NCI-H524 (cell line): Measurements from ENCODE around the gene PNKD.
"Not testable (repeated sequence)": the region's sequence is repeated elsewhere in the genome, so short reads cannot be mapped to it uniquely, and the experiment has no call there.

Experiments
- DNase-seq, 2 experiments: peaks; one replicate each; lab custom pipeline; 2025; lab: John Stamatoyannopoulos, UW

The PNKD gene

GRCh38 chr2:218291318-218292047 is 21.2 kb downstream of the PNKD start:
- no peak for DNase-seq

DNA sequence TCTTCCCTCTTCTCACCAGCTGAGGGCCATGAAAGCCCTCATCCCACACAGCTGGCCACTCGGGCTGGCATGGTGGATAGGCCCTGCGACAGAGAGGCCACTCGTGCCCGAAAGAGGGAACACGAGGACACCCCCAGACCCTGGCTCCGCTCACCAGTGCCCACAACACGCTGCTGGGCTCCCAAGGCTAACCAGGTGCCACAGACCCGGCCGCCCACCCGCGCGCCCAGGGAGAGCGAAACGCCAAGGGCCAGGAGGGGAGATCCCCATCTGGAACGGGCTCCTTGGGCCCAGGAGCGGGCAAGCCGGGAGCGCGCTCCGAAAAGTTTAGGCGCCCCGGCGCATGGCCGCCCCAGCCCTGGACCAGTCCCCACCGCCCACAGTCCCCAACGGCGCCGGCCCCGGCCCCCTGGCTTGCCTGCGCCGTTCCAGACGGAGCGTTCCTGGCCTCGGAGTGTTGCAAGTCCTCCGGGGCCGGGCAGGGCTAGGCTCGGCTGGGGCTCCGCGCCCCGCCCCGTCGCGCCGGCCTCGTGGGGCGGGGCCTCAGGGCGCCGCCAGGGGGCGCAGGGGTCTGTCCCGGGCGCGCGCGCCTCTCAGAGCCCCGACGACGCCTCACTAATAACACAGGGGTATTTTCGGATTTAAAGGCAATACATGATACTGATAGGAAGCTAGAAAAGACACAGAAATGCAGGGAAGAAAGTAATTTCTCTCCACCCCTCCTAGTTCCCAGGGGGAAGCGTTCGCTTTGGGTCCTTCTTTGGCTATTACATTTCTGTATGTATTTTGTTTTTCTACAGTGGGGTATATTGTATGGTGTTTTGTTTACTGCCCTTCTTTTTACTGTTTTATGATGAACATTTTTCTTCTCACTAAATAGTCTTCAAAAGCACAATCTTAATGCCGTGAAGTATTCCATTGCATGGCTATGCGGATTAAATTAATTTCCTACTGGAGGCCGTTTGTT is 22.0 kb downstream of the PNKD start, which contains the start of gene TMBIM1:
TSS of gene TMBIM1 (minus strand) at position 456 of the 967 bp plus-strand sequence. CDS start 10,362 bp downstream, outside the sequence.
- DNase-seq: peak in 1 of 2 experiments; percentile 61

DNA sequence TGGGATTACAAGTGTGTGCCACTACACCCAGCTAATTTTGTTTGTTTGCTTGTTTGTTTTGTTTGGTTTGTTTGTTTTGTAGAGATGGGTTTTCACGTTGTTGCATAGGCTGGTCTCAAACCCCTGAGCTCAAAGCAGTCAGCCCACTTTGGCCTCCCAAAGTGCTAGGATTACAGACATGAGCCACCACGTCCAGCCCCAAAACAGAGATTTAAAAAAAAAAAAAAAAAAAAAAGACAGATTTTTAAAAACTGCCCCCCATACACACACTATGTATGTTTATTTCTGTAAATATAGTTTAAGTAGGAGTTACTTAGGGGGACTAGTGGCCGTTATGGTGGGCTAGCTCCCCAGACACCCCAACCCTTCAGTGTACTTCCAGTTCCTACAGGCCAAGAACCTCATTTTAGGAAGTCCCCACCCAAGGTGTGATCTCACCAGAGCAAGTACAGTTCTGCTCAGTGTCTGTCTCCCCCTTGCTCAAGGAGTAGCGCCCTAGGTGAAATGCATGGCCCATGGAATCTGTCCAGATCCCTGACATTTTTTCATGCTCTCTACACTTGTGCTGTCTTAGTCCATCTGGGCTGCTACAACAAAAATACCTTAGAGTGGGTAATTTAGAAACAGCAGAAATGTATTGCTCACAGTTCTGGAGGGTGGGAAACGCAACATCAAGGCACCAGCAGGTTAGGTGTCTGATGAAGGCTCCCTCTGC is 23.6 kb downstream of the PNKD start:
- no peak for DNase-seq

DNA sequence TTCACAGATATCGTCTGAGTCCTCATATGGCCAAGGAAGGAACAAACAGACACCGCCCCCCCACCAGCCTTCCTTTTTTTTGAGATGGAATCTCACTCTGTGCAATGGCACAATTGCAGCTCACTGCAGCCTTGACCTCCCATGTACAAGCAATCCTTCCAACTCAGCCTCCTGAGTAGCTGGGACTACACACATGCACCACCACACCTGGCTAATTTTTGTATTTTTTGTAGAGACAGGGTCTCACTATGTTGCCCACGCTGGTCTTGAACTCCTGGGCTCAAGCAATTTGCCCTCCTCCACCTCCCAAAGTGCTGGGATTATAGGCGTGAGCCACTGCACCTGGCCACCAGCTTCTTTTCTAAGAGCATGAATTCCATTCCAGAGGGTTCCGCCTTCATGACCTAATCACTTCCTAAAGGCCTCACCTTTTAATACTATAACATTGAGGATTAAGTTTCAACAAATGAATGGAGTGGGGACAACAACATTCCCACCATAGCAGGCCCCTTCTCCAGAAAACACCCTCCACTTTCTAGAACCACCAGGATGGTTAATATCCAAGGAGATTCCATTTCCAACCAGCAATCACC is 24.2 kb downstream of the PNKD start:
- no peak for DNase-seq

DNA sequence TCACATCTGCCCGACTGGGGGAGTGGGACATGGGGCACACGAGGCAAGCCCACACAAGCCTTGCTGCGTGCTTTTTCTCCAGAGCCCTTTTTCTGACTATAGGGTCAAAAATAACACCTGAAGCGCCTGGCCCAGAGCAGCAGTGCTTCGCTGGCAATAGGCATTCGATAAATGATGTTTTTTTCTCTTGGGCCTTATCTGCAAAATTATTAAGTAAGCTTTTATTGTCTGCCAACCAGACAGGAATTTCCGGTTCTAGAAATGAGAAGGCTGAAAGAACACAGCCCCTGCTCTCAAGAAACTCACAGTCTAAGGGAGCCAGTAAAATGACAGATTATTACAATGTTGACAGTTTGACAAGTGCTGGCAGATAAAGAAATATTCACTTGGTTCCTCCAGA is 24.7 kb downstream of the PNKD start:
- no peak for DNase-seq

DNA sequence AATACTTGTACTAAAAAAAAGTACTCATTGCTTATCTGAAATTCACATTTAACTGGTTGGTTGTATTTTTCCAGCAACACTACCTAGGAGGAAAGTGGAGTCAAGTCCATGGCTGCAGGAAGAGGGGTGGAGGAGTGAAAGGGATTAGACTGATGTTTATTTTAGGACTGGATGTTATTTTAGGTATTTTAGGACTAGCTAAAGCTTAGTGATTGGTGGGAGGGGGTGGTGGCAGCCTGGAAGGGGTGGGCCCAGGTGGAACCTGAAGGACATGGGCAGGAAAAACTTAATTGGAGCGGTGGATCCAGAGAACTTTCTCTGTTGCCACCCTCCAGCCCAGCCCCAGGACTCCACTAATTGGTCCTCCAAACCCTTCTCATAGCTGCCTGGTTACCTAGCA is 25.9 kb downstream of the PNKD start:
- no peak for DNase-seq

DNA sequence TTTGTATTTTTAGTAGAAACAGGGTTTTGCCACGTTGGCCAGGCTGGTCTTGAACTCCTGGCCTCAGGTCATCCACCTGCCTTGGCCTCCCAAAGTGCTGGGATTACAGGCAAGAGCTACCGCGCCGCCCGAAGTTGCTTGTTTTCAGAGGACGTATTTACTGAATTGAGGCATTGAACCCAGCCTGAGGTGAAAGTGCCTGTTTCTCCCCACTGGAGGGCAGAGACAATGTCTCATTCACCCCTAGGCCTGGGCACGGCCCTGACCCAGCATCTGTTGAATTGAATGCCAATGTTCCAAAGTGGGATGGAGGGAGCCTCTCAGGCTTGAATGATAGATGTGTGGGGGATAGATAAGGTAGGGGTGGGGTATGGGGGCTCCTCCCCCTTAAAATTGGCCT is 26.5 kb downstream of the PNKD start:
- DNase-seq: no peak

GRCh38 chr2:218298314-218298875 is 28.1 kb downstream of the PNKD start:
- DNase-seq: no peak

DNA sequence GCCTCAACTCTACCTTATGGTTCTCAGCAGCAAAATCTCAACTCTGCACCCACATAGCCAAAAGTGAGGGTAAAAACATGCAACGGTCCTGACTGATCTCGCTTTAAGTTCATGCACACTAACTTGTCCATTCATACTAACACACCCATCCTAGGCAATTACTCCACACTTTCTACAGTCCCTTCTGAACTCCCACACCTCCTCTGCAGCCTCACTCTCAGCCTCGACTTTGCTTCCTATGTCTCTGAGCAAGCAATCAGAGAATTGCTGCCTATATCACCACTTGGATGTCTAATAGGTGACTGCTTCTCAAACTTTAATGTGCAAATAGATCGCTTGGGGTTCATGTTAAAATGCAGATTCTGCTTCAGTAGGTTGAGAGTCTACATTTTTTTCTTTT is 29.8 kb downstream of the PNKD start:
- no peak for DNase-seq

- DNase-seq: peak; percentile 47 to 87
Observed at GRCh38 chr2:218301176-218301819, 31.0 kb downstream of the PNKD start.

- DNase-seq: no peak
Observed at GRCh38 chr2:218305383-218305782, 35.1 kb downstream of the PNKD start.

DNA sequence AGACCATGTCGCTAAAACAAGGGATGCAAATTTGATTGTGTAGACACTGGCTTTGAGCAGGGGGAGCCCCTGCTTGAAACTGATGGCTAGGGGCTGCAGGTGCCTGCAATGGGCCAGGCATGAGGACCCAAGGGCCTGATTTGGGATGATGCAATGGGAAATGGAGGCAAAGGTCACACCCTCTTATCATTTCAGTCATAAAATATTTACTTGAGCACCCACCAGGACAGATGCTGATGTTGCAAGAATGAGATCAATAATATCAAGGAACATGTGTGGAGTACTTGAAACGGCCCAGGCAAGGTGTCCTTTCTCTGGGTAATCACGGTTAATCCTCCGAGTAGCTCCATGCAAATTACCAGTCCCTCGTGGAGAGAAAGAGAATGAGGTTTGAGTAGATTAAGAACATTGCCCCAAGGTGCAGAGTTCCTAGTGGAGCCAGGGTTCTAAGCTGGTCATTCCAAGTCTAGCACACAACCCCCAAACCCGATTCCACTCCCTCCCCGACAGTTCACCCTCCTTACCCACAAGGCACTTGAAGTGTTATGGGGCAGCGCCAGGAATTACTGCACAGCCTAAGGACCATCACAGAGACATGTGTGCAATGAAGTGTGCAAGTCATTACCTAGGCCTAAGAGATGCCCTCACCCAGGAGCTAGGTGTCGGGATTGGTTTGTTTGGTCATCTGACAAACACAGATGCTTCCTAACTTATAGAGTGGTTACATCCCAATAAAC is 36.0 kb downstream of the PNKD start:
- DNase-seq: peak in 1 of 2 experiments; percentile 38

GRCh38 chr2:218307415-218308090 is 37.2 kb downstream of the PNKD start:
- DNase-seq: no peak

- no peak for DNase-seq
Observed at GRCh38 chr2:218310853-218311540, 40.7 kb downstream of the PNKD start.

DNA sequence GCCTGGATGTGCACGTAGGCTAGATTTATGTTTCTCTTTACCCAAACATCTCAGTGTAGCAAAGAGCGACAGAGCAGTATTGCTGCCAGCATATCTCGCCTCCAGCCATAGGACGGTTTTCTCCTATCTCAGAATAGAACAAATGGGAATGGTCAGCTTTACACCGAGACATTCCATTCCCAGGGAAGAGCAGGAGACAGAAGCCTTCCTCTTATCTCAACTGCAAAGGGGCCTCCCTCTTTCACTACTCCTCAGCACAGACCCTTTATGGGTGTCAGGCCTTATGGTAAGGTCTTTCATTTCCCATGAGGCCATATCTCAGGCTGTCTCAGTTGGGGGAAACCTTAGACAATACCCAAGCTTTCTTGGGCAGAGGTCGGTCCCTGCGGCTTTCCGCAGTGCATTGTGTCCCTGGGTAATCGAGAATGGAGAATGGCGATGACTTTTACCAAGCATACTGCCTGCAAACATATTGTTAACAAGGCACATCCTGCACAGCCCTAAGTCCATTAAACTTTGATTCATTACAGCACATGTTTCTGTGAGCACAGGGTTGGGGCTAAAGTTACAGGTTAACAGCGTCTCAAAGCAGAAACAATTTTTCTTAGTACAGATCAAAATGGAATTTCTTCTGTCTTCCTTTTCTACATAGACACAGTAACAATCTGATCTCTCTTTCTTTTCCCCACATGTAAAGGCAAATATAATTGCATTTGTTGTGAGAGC is 41.4 kb downstream of the PNKD start:
- DNase-seq: not testable (repeated sequence)

GRCh38 chr2:218312267-218312756 is 42.0 kb downstream of the PNKD start:
- no peak for DNase-seq

GRCh38 chr2:218313356-218313755 is 43.0 kb downstream of the PNKD start:
- DNase-seq: no peak

GRCh38 chr2:218314764-218315163 is 44.4 kb downstream of the PNKD start:
- DNase-seq: not testable (repeated sequence)
